ENCODE data around the gene CYP4V2. TPM values are rescaled to one million over a fixed set of nuclear protein-coding genes. Genes with fewer than 3 reads are reported as not detected.

The CYP4V2 gene
- total and polyA plus RNA-seq, 10 donors, result 13.1 to 59.9 (median 40.3) TPM

- peaks cover 0 to 41% (median 4%) of the 10 kb centered on the region in 6 donors for H3K36me3 ChIP-seq
- no peaks in the 10 kb centered on the region for H3K9me3 ChIP-seq
- intact Hi-C loops (cut with DNase I; ENCODE audit: low total_unique reads), result no loop called here
- H3K4me3 ChIP-seq, result no peak overlapping the region
- 91 to 98% (median 94%) methylated on average over 6 of the region's 6 CpGs for WGBS, 5 donors
- no peak for DNase-seq
- H3K27me3 ChIP-seq (replicated peaks in 1 of 7), result no peaks in the 10 kb centered on the region
- H3K4me1 ChIP-seq, result peaks cover 12 to 29% (median 22%) of the 10 kb centered on the region in 6 donors
- TF ChIP-seq POLR2A (IDR thresholded peaks at IDR 0.05) (no peak), POLR2AphosphoS5 (IDR thresholded peaks at IDR 0.05) (no peak)
- TF ChIP-seq, protein P1, sequence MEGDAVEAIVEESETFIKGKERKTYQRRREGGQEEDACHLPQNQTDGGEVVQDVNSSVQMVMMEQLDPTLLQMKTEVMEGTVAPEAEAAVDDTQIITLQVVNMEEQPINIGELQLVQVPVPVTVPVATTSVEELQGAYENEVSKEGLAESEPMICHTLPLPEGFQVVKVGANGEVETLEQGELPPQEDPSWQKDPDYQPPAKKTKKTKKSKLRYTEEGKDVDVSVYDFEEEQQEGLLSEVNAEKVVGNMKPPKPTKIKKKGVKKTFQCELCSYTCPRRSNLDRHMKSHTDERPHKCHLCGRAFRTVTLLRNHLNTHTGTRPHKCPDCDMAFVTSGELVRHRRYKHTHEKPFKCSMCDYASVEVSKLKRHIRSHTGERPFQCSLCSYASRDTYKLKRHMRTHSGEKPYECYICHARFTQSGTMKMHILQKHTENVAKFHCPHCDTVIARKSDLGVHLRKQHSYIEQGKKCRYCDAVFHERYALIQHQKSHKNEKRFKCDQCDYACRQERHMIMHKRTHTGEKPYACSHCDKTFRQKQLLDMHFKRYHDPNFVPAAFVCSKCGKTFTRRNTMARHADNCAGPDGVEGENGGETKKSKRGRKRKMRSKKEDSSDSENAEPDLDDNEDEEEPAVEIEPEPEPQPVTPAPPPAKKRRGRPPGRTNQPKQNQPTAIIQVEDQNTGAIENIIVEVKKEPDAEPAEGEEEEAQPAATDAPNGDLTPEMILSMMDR (IDR thresholded peaks at IDR 0.05 in 8 of 11, conservative IDR thresholded peaks at IDR 0.05 in 3 of 11), result no peak
- H3K27ac ChIP-seq, result no peak overlapping the region
Measured at GRCh38 chr4:186196063-186196462, 4.7 kb downstream of the CYP4V2 start.

DNA sequence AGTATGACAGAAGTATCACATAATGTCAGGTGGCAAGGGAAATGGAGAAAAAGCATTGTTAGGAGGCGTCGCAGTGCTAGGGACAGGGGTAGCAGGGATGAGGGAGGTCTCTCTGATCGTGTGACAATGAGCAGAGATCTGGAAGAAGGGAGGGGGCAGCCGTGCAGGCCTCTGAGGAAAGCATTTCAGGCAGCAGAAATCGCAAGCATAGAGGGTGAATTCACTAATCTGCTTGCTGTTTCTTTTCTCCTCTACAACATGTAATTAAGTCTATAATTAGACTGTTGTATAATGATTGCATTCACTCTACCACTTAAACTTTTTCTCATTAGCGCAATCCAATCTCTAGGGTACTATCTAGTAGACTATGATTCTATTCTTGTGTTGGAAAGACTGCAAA lies 9.1 kb downstream of the CYP4V2 start:
- H3K36me3 ChIP-seq, result peaks cover 0 to 30% (median 4%) of the 10 kb centered on the region in 6 donors
- no peak overlapping the region for H3K4me3 ChIP-seq
- H3K27ac ChIP-seq, result no peak overlapping the region
- peaks cover 0 to 35% (median 9%) of the 10 kb centered on the region in 6 donors for H3K4me1 ChIP-seq
- 88 to 95% (median 91%) methylated on average over 6 of the region's 6 CpGs for WGBS, 5 donors
- H3K9me3 ChIP-seq, result no peaks in the 10 kb centered on the region
- TF ChIP-seq POLR2A (IDR thresholded peaks at IDR 0.05) (no peak), POLR2AphosphoS5 (IDR thresholded peaks at IDR 0.05) (no peak)
- TF ChIP-seq, protein P1 (IDR thresholded peaks at IDR 0.05 in 8 of 11, conservative IDR thresholded peaks at IDR 0.05 in 3 of 11), result no peak
- intact Hi-C loops (cut with DNase I; ENCODE audit: low total_unique reads), result no loop called here
- H3K27me3 ChIP-seq (replicated peaks in 1 of 7), result no peaks in the 10 kb centered on the region
- DNase-seq, result no peak

GRCh38 chr4:186201010-186201409 lies 9.6 kb downstream of the CYP4V2 start:
- no peak for DNase-seq
- no peak overlapping the region for H3K4me3 ChIP-seq
- no peaks in the 10 kb centered on the region for H3K9me3 ChIP-seq
- H3K4me1 ChIP-seq, result peaks cover 0 to 35% (median 9%) of the 10 kb centered on the region in 6 donors
- 90 to 95% (median 93%) methylated on average over 7 of the region's 7 CpGs for WGBS, 5 donors
- no peaks in the 10 kb centered on the region for H3K27me3 ChIP-seq (replicated peaks in 1 of 7)
- intact Hi-C loops (cut with DNase I; ENCODE audit: low total_unique reads), result no loop called here
- H3K27ac ChIP-seq, result no peak overlapping the region
- peaks cover 0 to 25% (median 2%) of the 10 kb centered on the region in 6 donors for H3K36me3 ChIP-seq
- TF ChIP-seq POLR2AphosphoS5 (IDR thresholded peaks at IDR 0.05) (no peak), POLR2A (IDR thresholded peaks at IDR 0.05) (no peak)
- TF ChIP-seq, protein P1 (IDR thresholded peaks at IDR 0.05 in 8 of 11, conservative IDR thresholded peaks at IDR 0.05 in 3 of 11), result no peak

- Histone ChIP-seq H3K27me3 (replicated peaks in 1 of 7) (no peaks in the 10 kb centered on the region), H3K9me3 (no peaks in the 10 kb centered on the region), H3K4me3 (no peak overlapping the region), H3K36me3 (peaks cover 0 to 21% (median 2%) of the 10 kb centered on the region in 6 donors), H3K27ac (peak overlapping the region in 3 of 8 donors; percentile 11 to 53 (median 33)), H3K4me1 (peaks cover 0 to 35% (median 9%) of the 10 kb centered on the region in 6 donors)
- WGBS, 5 donors, result 41 to 65% (median 49%) methylated on average over 9 of the region's 9 CpGs
- DNase-seq, result peak; percentile 87
- TF ChIP-seq POLR2A (IDR thresholded peaks at IDR 0.05) (no peak), POLR2AphosphoS5 (IDR thresholded peaks at IDR 0.05) (peak in 2 of 3 donors; percentile 21 to 37)
- TF ChIP-seq, protein P1 (IDR thresholded peaks at IDR 0.05 in 8 of 11, conservative IDR thresholded peaks at IDR 0.05 in 3 of 11), result peak; percentile 34 to 79 (median 62)
- intact Hi-C loops (cut with DNase I; ENCODE audit: low total_unique reads), result no loop called here
Measured at GRCh38 chr4:186201535-186202230, 10.3 kb downstream of the CYP4V2 start.

All from spleen (tissue), 11 donors.